T-cell (primary cell): ENCODE measurements around the gene SLC7A7. TPM values are rescaled to one million over a fixed set of nuclear protein-coding genes. Genes with fewer than 3 reads are reported as not detected.
"Not testable (repeated sequence)": the region's sequence is repeated elsewhere in the genome, so short reads cannot be mapped to it uniquely, and the experiment has no call there.

ENCODE experiments used
- ATAC-seq, 4 experiments: fragments of 200-7000 bp in 3 of 4; fragments of 150-1000 bp in 1 of 4; cut with Tn5 transposase; replicated peaks in 1 of 4; 1 replicate in 3 of 4; 2 replicates in 1 of 4; pipeline ENCODE4 v1.10.0; 2021; ENCODE audit warnings: moderate library complexity in 3 of 4, mild to moderate bottlenecking in 2 of 4, moderate number of reproducible peaks in 1 of 4
- CTCF ChIA-PET, 2 donors: fragments of 300-600 bp; sonication (Branson Sonifier 250); formaldehyde crosslinking; loops; one replicate each; lab custom pipeline; 2022; ENCODE audit warnings: antibody characterized with exemption in 2 of 2; lab: Charles Lee
- POLR2A ChIA-PET, 2 donors: fragments of 300-600 bp; sonication (Branson Sonifier 250); formaldehyde crosslinking; loops; one replicate each; lab custom pipeline; 2022; ENCODE audit warnings: antibody characterized with exemption in 2 of 2; lab: Charles Lee
- DNase-seq, 35 experiments: peaks; one replicate each; pipeline versions ENCODE4 v3.0.0 to v3.0.0-alpha.2; 2013 to 2023
- H3K27ac ChIP-seq: one replicate; pipeline ENCODE4 v1.5.1; 2013; ENCODE audit warnings: low read length
- H3K27me3 ChIP-seq, 2 experiments: replicated peaks in 1 of 2; 1 replicate in 1 of 2; 2 replicates in 1 of 2; pipeline versions ENCODE4 v1.6.1 to v1.7.0; 2013; ENCODE audit warnings: low read length in 1 of 2, mixed read lengths in 1 of 2; ENCODE audit not compliant: control insufficient read depth in 2 of 2, insufficient read depth in 2 of 2; ENCODE audit errors: extremely low read depth in 1 of 2
- H3K36me3 ChIP-seq, 2 donors: 1 replicate in 1 of 2; 2 replicates in 1 of 2; pipeline versions ENCODE4 v1.6.1 to v1.7.0; 2013; ENCODE audit warnings: low read length in 1 of 2; ENCODE audit not compliant: control insufficient read depth in 2 of 2, insufficient read depth in 1 of 2; ENCODE audit errors: extremely low read depth in 1 of 2
- H3K4me1 ChIP-seq, 2 experiments: 1 replicate in 1 of 2; 2 replicates in 1 of 2; pipeline versions ENCODE4 v1.6.1 to v1.7.0; 2013; ENCODE audit warnings: low read length in 2 of 2, mixed read lengths in 1 of 2; ENCODE audit not compliant: insufficient read depth in 2 of 2, control insufficient read depth in 1 of 2; ENCODE audit errors: extremely low read depth in 1 of 2
- H3K4me3 ChIP-seq, 2 donors: 1 replicate in 1 of 2; 2 replicates in 1 of 2; pipeline versions ENCODE4 v1.5.1 to v1.7.0; 2013; ENCODE audit warnings: mild to moderate bottlenecking in 2 of 2, low read length in 1 of 2, moderate library complexity in 1 of 2; ENCODE audit not compliant: control insufficient read depth in 1 of 2; ENCODE audit errors: extremely low read depth in 1 of 2
- H3K9me3 ChIP-seq: 2 replicates; pipeline ENCODE4 v1.7.0; 2013
- H3K27ac Mint-ChIP-seq, 2 donors: one replicate each; pipeline ENCODE4 v1.8.0; 2020 to 2021; ENCODE audit warnings: mild to moderate bottlenecking in 2 of 2, mixed read lengths in 2 of 2
- H3K27me3 Mint-ChIP-seq, 2 donors: one replicate each; pipeline ENCODE4 v1.8.0; 2021 to 2022; ENCODE audit warnings: mixed read lengths in 2 of 2
- H3K36me3 Mint-ChIP-seq: one replicate; pipeline ENCODE4 v1.8.0; 2021; ENCODE audit warnings: mixed read lengths
- H3K4me1 Mint-ChIP-seq, 3 donors: one replicate each; pipeline ENCODE4 v1.8.0; 2020 to 2022; ENCODE audit warnings: mixed read lengths in 3 of 3, mild to moderate bottlenecking in 1 of 3
- H3K4me3 Mint-ChIP-seq, 3 donors: one replicate each; pipeline ENCODE4 v1.8.0; 2020 to 2022; ENCODE audit warnings: mild to moderate bottlenecking in 3 of 3, mixed read lengths in 3 of 3, moderate library complexity in 3 of 3
- H3K9me3 Mint-ChIP-seq, 3 donors: one replicate each; pipeline ENCODE4 v1.8.0; 2020 to 2022; ENCODE audit warnings: mixed read lengths in 3 of 3
- WGBS: methylation state at CpG from one replicate; pipeline ENCODE4 v1.1.5; 2013; ENCODE audit warnings: missing lambda C conversion rate; ENCODE audit not compliant: insufficient coverage; 5-methylcytosine and 5-hydroxymethylcytosine counted together
- total RNA-seq, 35 experiments: library from RNA in 6 of 35; stranded (reverse) in 6 of 35; fragments of 120-200 nt in 1 of 35; gene quantifications; one replicate each; pipeline versions ENCODE4 v1.2.1 to v1.2.4 and lab custom pipeline; 2013 to 2026

The SLC7A7 gene
- total RNA-seq, 5 donors from 2014 or later (not counting 1 experiment from before 2014, with no cell fraction given): 0.75 to 1.8 (median 0.98) TPM; not detected in 1

DNA sequence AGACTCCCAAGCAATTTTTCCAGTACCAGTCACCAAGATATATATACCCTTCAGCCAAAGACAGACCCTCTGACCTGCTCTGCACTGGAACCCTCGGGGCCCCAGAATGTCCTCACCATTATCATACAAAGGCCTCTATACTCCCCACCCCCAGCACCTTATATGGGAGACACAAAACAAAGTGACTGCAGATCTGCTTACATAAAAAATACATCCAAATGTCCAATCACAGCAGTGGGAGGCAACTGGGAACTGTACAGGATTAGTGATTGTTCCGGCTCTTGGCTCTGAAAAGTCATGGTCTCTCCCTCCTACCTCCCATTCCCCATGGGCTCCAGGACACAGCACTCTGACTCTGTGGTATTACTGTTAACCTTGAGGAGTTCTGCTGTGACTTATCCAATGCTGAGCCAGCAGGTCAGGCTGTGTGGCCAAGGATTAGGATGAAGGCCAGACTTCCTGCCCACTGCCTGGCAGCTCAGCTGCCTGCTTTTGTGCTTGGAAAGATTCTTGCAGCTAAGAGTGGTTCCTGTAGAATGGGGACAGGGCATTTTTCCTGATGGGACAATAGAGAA lies 35.0 kb downstream of the SLC7A7 start:
- H3K4me3 ChIP-seq: no peak overlapping the region
- no peak overlapping the region for H3K4me3 Mint-ChIP-seq
- no peaks in the 10 kb centered on the region for H3K4me1 Mint-ChIP-seq
- no peaks in the 10 kb centered on the region for H3K27me3 Mint-ChIP-seq
- H3K4me1 ChIP-seq: no peaks in the 10 kb centered on the region
- WGBS: no CpG with 5 or more reads among the region's 2 CpGs
- H3K36me3 ChIP-seq: no peaks in the 10 kb centered on the region
- CTCF ChIA-PET: no interaction called here
- ATAC-seq: no peak
- H3K27ac ChIP-seq: no peak overlapping the region
- no peak overlapping the region for H3K27ac Mint-ChIP-seq
- H3K27me3 ChIP-seq: peaks cover 0 to 6% of the 10 kb centered on the region in 2 experiments
- no peaks in the 10 kb centered on the region for H3K9me3 ChIP-seq
- no peaks in the 10 kb centered on the region for H3K36me3 Mint-ChIP-seq
- no peak for DNase-seq
- POLR2A ChIA-PET: no interaction called here
- no peaks in the 10 kb centered on the region for H3K9me3 Mint-ChIP-seq

DNA sequence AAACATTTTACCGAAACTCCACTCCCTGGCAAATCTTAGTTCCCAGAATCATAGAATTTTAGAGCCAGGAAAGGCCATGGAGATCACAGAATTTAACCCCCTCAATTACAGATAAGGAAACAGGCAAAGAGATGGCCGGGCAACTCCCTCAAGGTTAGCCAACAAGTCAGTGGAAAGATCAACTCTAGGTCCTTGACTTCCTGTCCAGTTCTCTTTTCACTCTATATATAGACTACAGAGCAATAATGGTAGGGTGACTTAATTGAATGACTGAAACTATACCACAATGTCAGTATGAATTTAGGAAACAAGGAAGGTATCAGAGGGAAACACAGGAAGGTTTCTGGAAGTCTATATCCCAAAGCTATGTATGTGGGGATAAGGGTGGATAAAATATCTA lies 37.2 kb downstream of the SLC7A7 start:
- peaks cover 12% of the 10 kb centered on the region for H3K36me3 Mint-ChIP-seq
- 100% methylated on average over 1 of the region's 2 CpGs for WGBS
- no peak overlapping the region for H3K27ac Mint-ChIP-seq
- Histone ChIP-seq H3K4me3 (no peak overlapping the region), H3K4me1 (no peaks in the 10 kb centered on the region), H3K27me3 (no peaks in the 10 kb centered on the region), H3K36me3 (peaks cover 6 to 10% of the 10 kb centered on the region in 2 donors), H3K9me3 (no peaks in the 10 kb centered on the region), H3K27ac (no peak overlapping the region)
- no peaks in the 10 kb centered on the region for H3K9me3 Mint-ChIP-seq
- ChIA-PET CTCF (no interaction called here), POLR2A (no interaction called here)
- no peak overlapping the region for H3K4me3 Mint-ChIP-seq
- no peaks in the 10 kb centered on the region for H3K4me1 Mint-ChIP-seq
- H3K27me3 Mint-ChIP-seq: no peaks in the 10 kb centered on the region
- no peak for DNase-seq
- ATAC-seq: no peak

- H3K4me3 ChIP-seq, H3K4me1 Mint-ChIP-seq, H3K27ac Mint-ChIP-seq, H3K27me3 Mint-ChIP-seq, H3K27ac ChIP-seq, ATAC-seq, H3K4me1 ChIP-seq, H3K9me3 Mint-ChIP-seq, H3K4me3 Mint-ChIP-seq, H3K9me3 ChIP-seq, H3K27me3 ChIP-seq, POLR2A ChIA-PET, DNase-seq: not testable (repeated sequence)
- no CpG with 5 or more reads among the region's 8 CpGs for WGBS
- peaks cover 13% of the 10 kb centered on the region for H3K36me3 Mint-ChIP-seq
- CTCF ChIA-PET: interaction anchor here in 1 of 2 donors (0.7 kb wide), 1 partner anchor 212 kb away, joined by 12 read pairs; no protein-coding TSS in a partner anchor
- peaks cover 10 to 17% of the 10 kb centered on the region in 2 donors for H3K36me3 ChIP-seq
Measured at GRCh38 chr14:22776849-22777248, 38.4 kb downstream of the SLC7A7 start.

DNA sequence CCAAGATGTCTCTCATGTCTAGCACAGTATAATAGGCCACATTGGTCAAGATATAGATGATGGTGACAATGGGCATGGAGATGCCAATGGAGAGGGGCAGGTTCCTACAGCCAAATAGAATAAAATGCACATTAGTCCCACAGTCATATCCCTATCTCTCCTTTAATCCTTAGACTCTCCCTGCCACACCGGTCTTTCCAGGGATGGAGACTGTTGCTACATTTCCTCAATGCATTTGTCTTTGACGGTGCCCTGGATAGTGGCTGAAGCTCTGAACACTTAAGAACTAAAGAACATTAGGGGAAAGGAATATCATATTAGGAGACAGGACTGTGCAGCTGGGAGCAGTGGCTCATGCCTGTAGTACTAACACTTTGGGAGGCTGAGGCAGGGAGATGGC lies 39.0 kb downstream of the SLC7A7 start:
- H3K27me3 Mint-ChIP-seq: no peaks in the 10 kb centered on the region

GRCh38 chr14:22774011-22774706 lies 41.1 kb downstream of the SLC7A7 start:
- Histone ChIP-seq H3K27me3 (no peaks in the 10 kb centered on the region), H3K9me3 (no peaks in the 10 kb centered on the region), H3K4me3 (no peak overlapping the region), H3K27ac (no peak overlapping the region), H3K4me1 (no peaks in the 10 kb centered on the region), H3K36me3 (peaks cover 30 to 44% of the 10 kb centered on the region in 2 donors)
- ATAC-seq: no peak
- no peaks in the 10 kb centered on the region for H3K27me3 Mint-ChIP-seq
- ChIA-PET CTCF (interaction anchor here in 1 of 2 donors (0.6 to 1.8 kb wide), 3 partner anchors 13 to 891 kb away, joined by 3 to 4 read pairs (median 3); no protein-coding TSS in a partner anchor), POLR2A (interaction anchor here in 1 of 2 donors (0.7 kb wide), 1 partner anchor 36 kb away, joined by 5 read pairs; no protein-coding TSS in a partner anchor)
- no peak for DNase-seq
- peaks cover 3 to 5% (median 3%) of the 10 kb centered on the region in 3 donors for H3K4me1 Mint-ChIP-seq
- WGBS: 100% methylated on average over 2 of the region's 10 CpGs
- no peaks in the 10 kb centered on the region for H3K9me3 Mint-ChIP-seq
- peaks cover 40% of the 10 kb centered on the region for H3K36me3 Mint-ChIP-seq
- H3K4me3 Mint-ChIP-seq: no peak overlapping the region
- H3K27ac Mint-ChIP-seq: no peak overlapping the region

More for the DNA sequence above, 39.0 kb downstream of the SLC7A7 start:
- H3K9me3 Mint-ChIP-seq: no peaks in the 10 kb centered on the region
- ATAC-seq (no peak), DNase-seq (no peak)
- no peak overlapping the region for H3K4me3 ChIP-seq
- no peaks in the 10 kb centered on the region for H3K4me1 ChIP-seq
- POLR2A ChIA-PET: no interaction called here
- H3K9me3 ChIP-seq: no peaks in the 10 kb centered on the region
- no peak overlapping the region for H3K27ac Mint-ChIP-seq
- H3K27me3 ChIP-seq: no peaks in the 10 kb centered on the region
- WGBS: 100% methylated on average over 1 of the region's 2 CpGs
- H3K36me3 ChIP-seq: peaks cover 12 to 23% of the 10 kb centered on the region in 2 donors
- no peaks in the 10 kb centered on the region for H3K4me1 Mint-ChIP-seq
- no peak overlapping the region for H3K4me3 Mint-ChIP-seq
- peaks cover 19% of the 10 kb centered on the region for H3K36me3 Mint-ChIP-seq
- no peak overlapping the region for H3K27ac ChIP-seq
- CTCF ChIA-PET: interaction anchor here in 1 of 2 donors (0.7 kb wide), 1 partner anchor 212 kb away, joined by 12 read pairs; no protein-coding TSS in a partner anchor

DNA sequence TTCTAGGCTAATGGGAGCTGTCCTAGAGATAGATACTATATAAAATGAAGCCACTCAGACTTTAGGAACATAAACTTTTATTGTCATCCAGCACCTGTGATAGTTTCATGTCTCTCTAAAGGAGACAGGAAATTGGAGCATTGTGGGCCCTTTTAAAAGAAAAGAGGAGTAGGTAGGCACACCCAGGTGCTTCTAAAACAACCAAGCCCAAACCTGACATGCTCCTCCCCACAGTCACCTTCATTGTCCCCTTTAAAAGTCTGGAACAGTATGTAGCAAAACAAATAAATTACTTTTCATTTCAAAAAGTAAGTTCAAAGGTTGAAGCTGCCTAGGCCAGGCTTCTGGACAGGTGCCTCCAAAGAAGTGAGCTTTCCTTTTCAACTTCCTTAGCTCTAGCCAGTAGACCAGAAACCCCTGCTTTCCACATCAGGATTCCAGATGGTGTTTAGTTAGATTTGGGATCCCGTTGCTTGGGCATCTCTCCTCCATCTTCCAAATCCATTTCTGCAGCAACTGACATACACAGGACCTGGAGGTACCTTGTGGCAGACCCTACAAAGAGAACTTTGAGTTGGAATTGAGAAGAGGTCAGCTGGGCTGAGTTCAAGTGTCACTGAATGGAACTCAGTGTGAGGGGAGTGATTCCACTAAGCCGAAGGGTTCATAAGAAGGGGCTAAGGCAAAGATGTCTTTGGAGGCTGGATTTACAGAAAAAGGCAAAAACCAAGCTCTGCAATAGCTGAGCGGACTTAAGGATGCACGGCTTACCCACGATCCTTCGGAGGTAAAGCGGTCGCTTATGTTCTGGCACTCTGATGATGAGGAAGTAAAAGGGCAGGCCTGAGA lies 41.8 kb downstream of the SLC7A7 start:
- H3K36me3 Mint-ChIP-seq: peaks cover 45% of the 10 kb centered on the region
- no peak for DNase-seq
- WGBS: 97% methylated on average over 7 of the region's 8 CpGs

More for the DNA sequence above, 41.8 kb downstream of the SLC7A7 start:
- no peak for ATAC-seq
- Histone ChIP-seq H3K27me3 (no peaks in the 10 kb centered on the region), H3K27ac (no peak overlapping the region), H3K36me3 (peaks cover 30 to 51% of the 10 kb centered on the region in 2 donors), H3K9me3 (no peaks in the 10 kb centered on the region), H3K4me1 (no peaks in the 10 kb centered on the region), H3K4me3 (no peak overlapping the region)
- H3K4me1 Mint-ChIP-seq: peaks cover 7 to 13% (median 8%) of the 10 kb centered on the region in 3 donors
- ChIA-PET CTCF (interaction anchor here (0.6 to 1.8 kb wide), 4 partner anchors 9 to 891 kb away, joined by 3 to 5 read pairs (median 4); no protein-coding TSS in a partner anchor), POLR2A (interaction anchor here in 1 of 2 donors (0.6 to 0.7 kb wide), 2 partner anchors 37 to 50 kb away, joined by 3 to 5 read pairs; no protein-coding TSS in a partner anchor)
- H3K27ac Mint-ChIP-seq: no peak overlapping the region
- no peaks in the 10 kb centered on the region for H3K27me3 Mint-ChIP-seq
- no peak overlapping the region for H3K4me3 Mint-ChIP-seq
- no peaks in the 10 kb centered on the region for H3K9me3 Mint-ChIP-seq
